Activated gamma-delta T cell treated with anti-CD3 and anti-CD28 coated beads, Interleukin-2, amount 50 U/mL, for 16 hours (primary cell): ENCODE measurements around the gene PRIMA1.

Experiments
- DNase-seq: peaks from one replicate; pipeline ENCODE4 v3.0.0-alpha.2; 2020; ENCODE audit warnings: low read depth

The PRIMA1 gene

GRCh38 chr14:93794756-93795155 lies 6.5 kb upstream of the PRIMA1 start:
- no peak for DNase-seq

DNA sequence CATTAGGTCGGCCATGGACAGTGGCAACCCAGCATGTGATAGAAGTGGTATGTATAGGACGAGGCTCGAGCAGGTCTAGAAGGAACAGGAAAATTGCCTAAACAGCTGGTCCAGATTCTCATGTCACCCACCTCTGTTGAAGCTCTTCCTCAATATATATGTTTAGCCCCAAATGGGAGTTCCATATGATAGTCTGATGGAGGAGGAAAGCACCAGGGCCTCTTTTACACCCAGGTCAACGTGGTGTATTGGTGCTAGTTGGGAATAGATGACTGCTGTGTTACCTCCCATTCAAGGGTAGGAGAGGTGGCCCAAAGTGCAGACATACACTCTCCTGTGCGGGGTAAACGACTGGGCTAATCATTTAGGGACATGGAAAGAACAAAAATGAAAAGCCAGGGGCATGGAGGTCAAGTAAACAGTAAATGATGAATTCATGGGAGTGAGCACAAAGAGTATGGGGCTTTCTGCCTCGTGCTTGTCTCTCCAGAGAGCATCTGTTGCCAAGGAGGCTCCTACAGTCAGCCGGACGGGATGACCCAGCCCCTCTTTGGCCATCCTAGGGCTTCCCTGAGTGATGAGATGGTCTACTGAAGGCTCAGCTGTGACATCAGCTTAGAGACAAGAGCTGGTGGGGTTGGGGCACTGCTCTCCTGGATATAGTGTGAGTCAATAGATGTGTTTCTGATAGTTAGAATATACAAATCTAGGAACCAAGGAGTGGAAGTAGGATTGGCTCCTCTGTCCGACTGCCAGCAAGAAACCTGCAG lies 5.5 kb upstream of the PRIMA1 start:
- DNase-seq = no peak

DNA sequence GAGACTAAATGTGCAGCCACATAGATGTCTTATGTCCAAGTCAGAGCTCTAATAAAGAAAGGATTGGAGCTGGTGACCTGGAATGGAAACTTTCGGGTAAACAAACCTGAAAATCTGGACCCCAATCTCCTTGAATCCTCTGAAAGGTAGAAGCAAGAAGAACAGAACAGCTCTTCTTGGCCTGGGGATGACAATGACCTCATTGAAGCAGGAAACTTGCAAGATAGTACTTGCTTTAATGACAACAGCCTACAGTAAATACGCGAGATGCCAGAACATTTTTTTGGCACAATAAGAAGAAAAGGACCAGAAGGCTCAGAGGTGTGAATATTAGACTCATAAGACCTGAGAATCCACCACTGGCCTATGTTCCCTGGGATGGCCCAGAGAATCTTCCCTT lies 4.1 kb upstream of the PRIMA1 start:
- DNase-seq = no peak

DNA sequence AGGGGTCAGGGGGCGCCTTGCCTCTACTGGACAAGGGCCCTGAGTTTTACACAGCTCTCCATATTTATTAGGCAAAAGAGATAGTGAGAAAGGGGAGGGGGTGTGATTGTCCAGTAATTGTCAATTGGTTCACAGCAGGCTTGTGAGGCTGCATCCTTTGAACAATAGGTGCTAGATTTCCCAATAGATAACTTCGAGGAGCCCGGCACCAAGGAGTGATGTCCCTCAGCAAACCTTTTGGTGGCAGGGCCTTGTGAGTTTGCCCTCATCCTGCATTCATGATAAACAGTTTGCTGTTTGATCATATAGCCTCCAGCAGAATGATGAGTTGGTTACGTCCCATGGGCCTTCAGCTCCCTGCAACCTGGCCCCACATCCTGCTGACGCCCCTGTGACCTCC lies 2.7 kb upstream of the PRIMA1 start:
- DNase-seq = no peak

GRCh38 chr14:93789228-93790130 lies 1.2 kb upstream of the PRIMA1 start:
- DNase-seq = no peak

DNA sequence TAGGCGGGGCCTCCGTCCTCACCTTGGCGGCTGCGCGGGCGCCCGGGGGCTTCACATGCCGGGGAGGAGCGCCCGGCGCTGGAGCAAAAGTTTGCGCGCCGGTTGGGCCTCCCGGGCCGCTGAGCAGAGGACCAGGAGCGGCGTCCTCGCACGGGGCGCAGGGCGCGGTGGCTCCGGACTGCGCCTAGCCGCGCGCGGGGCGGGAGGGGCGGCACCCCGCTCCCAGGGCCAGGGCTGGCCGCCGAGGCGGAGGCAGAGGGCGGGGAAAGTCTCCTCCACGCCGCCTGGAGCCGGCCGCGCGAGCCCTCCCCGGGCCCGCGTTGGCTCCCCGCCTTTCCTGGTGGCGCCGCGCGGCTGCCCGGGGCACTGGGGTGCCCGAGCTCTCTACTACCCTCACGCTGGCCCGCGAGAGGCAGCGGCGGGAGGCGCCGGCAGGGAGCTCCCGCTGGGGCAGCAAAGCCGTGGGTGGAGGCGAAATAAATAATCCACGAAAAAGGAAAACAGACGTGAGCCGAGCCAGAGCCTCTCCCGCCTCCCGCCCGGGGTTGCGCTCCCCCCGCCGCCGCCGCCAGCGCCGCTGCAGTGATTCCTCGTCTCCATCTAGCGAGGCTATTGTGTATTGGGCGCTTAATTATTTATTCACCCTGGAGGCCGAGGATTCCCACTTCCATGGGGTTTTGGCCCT lies 400 bp upstream of the PRIMA1 start:
- DNase-seq = no peak

GRCh38 chr14:93787465-93788292 lies 606 bp downstream of the PRIMA1 start:
- DNase-seq = no peak

GRCh38 chr14:93785423-93785822 lies 2.9 kb downstream of the PRIMA1 start:
- no peak for DNase-seq

DNA sequence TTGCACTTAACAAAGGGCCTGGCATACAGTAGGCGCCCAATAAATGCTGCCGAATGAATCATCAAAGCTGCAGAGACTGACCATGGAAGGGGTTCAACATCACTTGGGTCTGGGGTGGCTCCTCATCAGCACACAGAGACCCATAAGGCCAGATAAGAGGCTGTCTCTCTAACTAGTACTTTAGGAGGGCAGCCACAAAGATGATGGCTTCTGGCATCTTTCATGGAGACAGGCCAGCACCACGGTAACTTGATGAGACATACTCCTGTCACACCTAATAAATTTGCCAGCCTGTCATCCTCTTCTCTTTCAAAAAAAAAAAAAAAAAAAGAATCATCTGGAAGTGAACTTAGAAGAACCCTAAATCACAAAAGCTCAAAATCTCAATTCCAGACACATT lies 3.4 kb downstream of the PRIMA1 start:
- no peak for DNase-seq

- DNase-seq = no peak
Observed at GRCh38 chr14:93780813-93781400, 7.4 kb downstream of the PRIMA1 start.

DNA sequence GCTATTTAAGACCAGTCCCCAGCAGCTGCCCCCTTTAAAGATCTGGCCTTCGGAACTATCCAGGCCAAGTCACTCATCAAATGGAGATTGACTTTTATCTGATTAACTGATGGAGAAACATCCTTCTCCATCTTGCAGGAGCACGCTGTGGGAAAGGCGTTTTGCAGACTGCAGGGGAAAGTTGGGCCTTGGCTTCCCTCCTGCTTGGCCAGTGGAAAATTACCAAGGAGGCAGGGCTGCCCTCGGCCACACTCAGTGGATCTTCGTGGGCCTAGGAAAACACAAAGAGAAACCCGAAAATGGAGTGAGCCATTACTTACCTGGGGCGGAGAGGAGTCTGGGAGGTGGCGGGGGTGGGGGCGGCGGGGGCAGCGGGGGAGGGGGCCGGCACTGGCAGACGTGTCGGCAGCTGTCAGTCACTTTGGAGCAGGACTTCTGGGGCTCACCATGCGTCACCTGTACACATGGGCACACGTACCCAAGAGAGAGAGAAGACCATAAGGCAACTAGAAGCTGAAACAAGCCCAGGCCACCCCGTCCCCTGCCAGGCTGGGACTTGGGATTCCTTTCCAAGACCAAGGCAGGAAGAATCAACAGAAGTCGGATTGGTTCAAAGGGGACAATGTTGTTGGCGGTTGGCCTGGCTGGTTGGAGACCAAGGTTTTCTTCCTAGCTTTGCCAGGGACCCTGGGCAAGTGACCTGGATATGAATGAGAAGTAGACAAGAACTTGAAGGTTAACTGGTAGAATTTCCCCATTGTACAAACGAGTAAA lies 9.2 kb downstream of the PRIMA1 start:
- DNase-seq = no peak

GRCh38 chr14:93778453-93778852 lies 9.8 kb downstream of the PRIMA1 start:
- no peak for DNase-seq

- DNase-seq = no peak
Observed at GRCh38 chr14:93775744-93776143, 12.5 kb downstream of the PRIMA1 start.

- DNase-seq = no peak
Observed at GRCh38 chr14:93775158-93775557, 13.1 kb downstream of the PRIMA1 start.

GRCh38 chr14:93772263-93772662 lies 16.0 kb downstream of the PRIMA1 start:
- DNase-seq = no peak

- DNase-seq = no peak
Observed at GRCh38 chr14:93765970-93766369, 22.3 kb downstream of the PRIMA1 start.

- DNase-seq = no peak
Observed at GRCh38 chr14:93765155-93765554, 23.1 kb downstream of the PRIMA1 start.

DNA sequence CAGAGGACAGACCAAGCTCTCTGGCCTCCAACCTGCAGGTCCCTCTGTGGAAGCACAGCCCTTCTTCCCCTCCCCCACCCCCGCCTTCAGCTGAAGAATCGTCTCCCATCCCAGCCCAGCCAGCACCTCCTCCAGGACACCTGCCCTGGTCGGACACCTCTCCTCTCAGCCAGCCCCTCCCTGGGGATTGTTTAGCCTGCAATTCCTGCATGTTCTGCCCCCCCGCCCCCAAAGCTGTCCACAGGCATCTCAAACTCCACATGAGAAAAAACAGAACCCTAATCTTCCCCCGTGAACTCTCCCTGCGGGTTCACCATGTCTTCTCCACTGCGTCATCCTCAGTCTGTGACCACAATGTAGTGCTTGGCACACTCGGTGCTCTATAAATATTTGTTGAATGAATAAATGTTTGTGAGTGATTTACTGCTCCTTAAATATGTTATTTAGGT lies 24.1 kb downstream of the PRIMA1 start:
- no peak for DNase-seq

GRCh38 chr14:93759719-93760307 lies 28.5 kb downstream of the PRIMA1 start:
- no peak for DNase-seq

DNA sequence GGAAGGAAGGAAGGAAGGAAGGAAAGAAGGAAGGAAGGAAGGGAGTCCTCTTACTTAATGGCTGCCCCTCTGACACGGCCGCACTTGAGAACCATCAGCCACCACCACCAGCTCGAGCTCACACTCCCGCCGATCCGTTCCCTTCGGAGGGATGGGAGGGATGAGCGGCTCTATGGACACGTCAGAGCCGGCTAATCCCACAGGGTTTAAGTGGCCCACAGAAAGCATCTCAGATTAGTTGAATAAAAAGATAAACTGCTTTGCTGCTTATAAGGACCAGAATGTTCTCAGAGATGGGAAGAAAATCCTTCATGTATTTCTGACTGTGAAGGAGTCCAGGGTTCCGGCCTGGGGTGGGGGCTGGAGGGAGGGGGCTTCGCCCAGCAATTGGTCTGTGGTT lies 31.1 kb downstream of the PRIMA1 start:
- no peak for DNase-seq
